HG02759 (cell line): ENCODE results near the gene CPT1A.

ENCODE experiments used
- ATAC-seq: cut with Tn5 transposase; IDR thresholded peaks from one replicate; pipeline ENCODE4 v1.9.1; 2021; ENCODE audit warnings: mild to moderate bottlenecking, moderate library complexity; ENCODE audit not compliant: unreplicated experiment

The CPT1A gene

GRCh38 chr11:68804786-68805185 lies 36.9 kb downstream of the CPT1A start:
- ATAC-seq = no peak

- no peak for ATAC-seq
Observed at GRCh38 chr11:68803766-68804165, 38.0 kb downstream of the CPT1A start.

GRCh38 chr11:68798221-68798813 lies 43.4 kb downstream of the CPT1A start:
- no peak for ATAC-seq

GRCh38 chr11:68796801-68797200 lies 44.9 kb downstream of the CPT1A start:
- no peak for ATAC-seq

- no peak for ATAC-seq
Observed at GRCh38 chr11:68792400-68792966, 49.2 kb downstream of the CPT1A start.

- ATAC-seq = no peak
Observed at GRCh38 chr11:68784653-68785052, 57.1 kb downstream of the CPT1A start.

GRCh38 chr11:68783216-68783821 lies 58.4 kb downstream of the CPT1A start:
- ATAC-seq = no peak

- ATAC-seq = no peak
Observed at GRCh38 chr11:68782711-68783110, 59.0 kb downstream of the CPT1A start.

- ATAC-seq = no peak
Observed at GRCh38 chr11:68780829-68781228, 60.9 kb downstream of the CPT1A start.

- ATAC-seq = no peak
Observed at GRCh38 chr11:68778205-68778604, 63.5 kb downstream of the CPT1A start.

- no peak for ATAC-seq
Observed at GRCh38 chr11:68776442-68777235, 65.1 kb downstream of the CPT1A start.

- no peak for ATAC-seq
Observed at GRCh38 chr11:68775951-68776388, 65.7 kb downstream of the CPT1A start.

- ATAC-seq = no peak
Observed at GRCh38 chr11:68774194-68774585, 67.5 kb downstream of the CPT1A start.

GRCh38 chr11:68773521-68774193 lies 68.1 kb downstream of the CPT1A start:
- ATAC-seq = no peak

- no peak for ATAC-seq
Observed at GRCh38 chr11:68772936-68773335, 68.8 kb downstream of the CPT1A start.

GRCh38 chr11:68770781-68771180 lies 70.9 kb downstream of the CPT1A start:
- no peak for ATAC-seq

GRCh38 chr11:68767672-68768071 lies 74.0 kb downstream of the CPT1A start:
- ATAC-seq = no peak

GRCh38 chr11:68766786-68767185 lies 74.9 kb downstream of the CPT1A start:
- no peak for ATAC-seq

- no peak for ATAC-seq
Observed at GRCh38 chr11:68764746-68765145, 77.0 kb downstream of the CPT1A start.

GRCh38 chr11:68763926-68764657 lies 77.6 kb downstream of the CPT1A start:
- no peak for ATAC-seq
